Mesendoderm (in vitro differentiated cells): ENCODE results near the gene GNG2.

Experiments used
- DNase-seq: peaks from one replicate; pipeline ENCODE4 v3.0.0; 2013
- H2AK5ac ChIP-seq: 2 replicates; pipeline ENCODE4 v1.6.1; 2013; ENCODE audit warnings: low read length, inconsistent platforms
- H2BK120ac ChIP-seq: 2 replicates; pipeline ENCODE4 v1.6.1; 2013; ENCODE audit warnings: low read depth, mild to moderate bottlenecking, low read length, moderate library complexity, mixed read lengths
- H2BK15ac ChIP-seq: replicated peaks from 2 replicates; pipeline ENCODE4 v1.6.1; 2013; ENCODE audit warnings: low read depth, mild to moderate bottlenecking, moderate library complexity
- H2BK5ac ChIP-seq: 2 replicates; pipeline ENCODE4 v1.6.1; 2013; ENCODE audit warnings: low read length, inconsistent platforms
- H3K18ac ChIP-seq: 2 replicates; pipeline ENCODE4 v1.6.1; 2013; ENCODE audit warnings: mild to moderate bottlenecking, low read length, mixed read lengths
- H3K23ac ChIP-seq: one replicate; pipeline ENCODE4 v1.6.1; 2013; ENCODE audit warnings: low read length
- H3K27ac ChIP-seq: 2 replicates; pipeline ENCODE4 v1.5.1; 2013; ENCODE audit warnings: low read depth, mild to moderate bottlenecking, inconsistent platforms, low read length, moderate library complexity
- H3K27me3 ChIP-seq: 2 replicates; pipeline ENCODE4 v1.6.1; 2013; ENCODE audit warnings: low read length, control low read depth, mild to moderate bottlenecking, inconsistent platforms; ENCODE audit not compliant: insufficient read depth, poor library complexity
- H3K36me3 ChIP-seq: 2 replicates; pipeline ENCODE4 v1.6.1; 2013; ENCODE audit warnings: low read length, inconsistent platforms; ENCODE audit not compliant: control insufficient read depth, insufficient read depth
- H3K4ac ChIP-seq: one replicate; pipeline ENCODE4 v1.6.1; 2013; ENCODE audit warnings: low read depth, mild to moderate bottlenecking, low read length, moderate library complexity
- H3K4me1 ChIP-seq: 2 replicates; pipeline ENCODE4 v1.6.1; 2013; ENCODE audit warnings: low read depth, low read length, inconsistent platforms; ENCODE audit not compliant: control insufficient read depth
- H3K4me2 ChIP-seq: 2 replicates; pipeline ENCODE4 v1.6.1; 2013; ENCODE audit warnings: low read length
- H3K4me3 ChIP-seq: 2 replicates; pipeline ENCODE4 v1.5.1; 2013; ENCODE audit warnings: mild to moderate bottlenecking, low read length
- H3K56ac ChIP-seq: one replicate; pipeline ENCODE4 v1.6.1; 2013; ENCODE audit warnings: low read length
- H3K79me1 ChIP-seq: 2 replicates; pipeline ENCODE4 v1.6.1; 2013; ENCODE audit warnings: low read length, inconsistent platforms
- H3K79me2 ChIP-seq: 2 replicates; pipeline ENCODE4 v1.6.1; 2013; ENCODE audit warnings: mild to moderate bottlenecking, low read length; ENCODE audit not compliant: control insufficient read depth, insufficient read depth
- H3K9ac ChIP-seq: 2 replicates; pipeline ENCODE4 v1.6.1; 2013; ENCODE audit warnings: low read length, inconsistent platforms
- H4K5ac ChIP-seq: one replicate; pipeline ENCODE4 v1.6.1; 2013; ENCODE audit warnings: low read length
- H4K8ac ChIP-seq: one replicate; pipeline ENCODE4 v1.6.1; 2013; ENCODE audit warnings: low read depth, mild to moderate bottlenecking, control low read depth, low read length, moderate library complexity
- WGBS: extraction: QIAGEN DNeasy Blood & Tissue Kit; methylation state at CpG from one replicate; pipeline ENCODE4 v1.1.7; 2013; ENCODE audit warnings: low lambda C conversion rate, missing lambda C conversion rate; ENCODE audit not compliant: insufficient coverage; ENCODE audit errors: extremely low coverage; 5-methylcytosine and 5-hydroxymethylcytosine counted together

GNG2 gene

GRCh38 chr14:51981218-51981854 is 120.9 kb downstream of the GNG2 start:
- Histone ChIP-seq H3K4me2 (no peak overlapping the region), H2BK15ac (no peak overlapping the region), H3K79me1 (no peaks in the 10 kb centered on the region), H3K27ac (no peak overlapping the region), H3K18ac (no peak overlapping the region), H2AK5ac (no peak overlapping the region), H3K79me2 (no peaks in the 10 kb centered on the region), H3K27me3 (no peaks in the 10 kb centered on the region), H3K9ac (no peak overlapping the region), H3K56ac (no peak overlapping the region), H3K36me3 (no peaks in the 10 kb centered on the region), H3K4ac (no peak overlapping the region), H4K8ac (no peak overlapping the region), H3K4me1 (no peaks in the 10 kb centered on the region), H2BK120ac (no peak overlapping the region), H3K23ac (no peak overlapping the region), H3K4me3 (no peak overlapping the region), H4K5ac (no peak overlapping the region), H2BK5ac (no peak overlapping the region)
- no peak for DNase-seq
- no CpG with 5 or more reads among the region's 4 CpGs for WGBS

- Histone ChIP-seq H2BK120ac (no peak overlapping the region), H3K4ac (no peak overlapping the region), H3K56ac (no peak overlapping the region), H3K4me2 (no peak overlapping the region), H4K5ac (no peak overlapping the region), H3K4me3 (no peak overlapping the region), H4K8ac (no peak overlapping the region), H3K9ac (no peak overlapping the region), H3K27ac (no peak overlapping the region), H2BK5ac (no peak overlapping the region), H3K4me1 (no peaks in the 10 kb centered on the region), H3K79me1 (peaks cover 2% of the 10 kb centered on the region), H3K23ac (no peak overlapping the region), H3K36me3 (no peaks in the 10 kb centered on the region), H3K79me2 (peaks cover 13% of the 10 kb centered on the region), H3K27me3 (no peaks in the 10 kb centered on the region), H2BK15ac (no peak overlapping the region), H3K18ac (no peak overlapping the region), H2AK5ac (no peak overlapping the region)
- DNase-seq, result no peak
- WGBS, result no CpG with 5 or more reads among the region's 1 CpG
Measured at GRCh38 chr14:51988221-51988620, 127.8 kb downstream of the GNG2 start.

- peak within 1 kb of the TSS; percentile 97 for H3K56ac ChIP-seq
- H2BK15ac ChIP-seq, result no peak within 1 kb of the TSS
- no peaks in the 10 kb centered on the region for H3K27me3 ChIP-seq
- no peak within 1 kb of the TSS for H3K23ac ChIP-seq
- no peak within 1 kb of the TSS for H2BK120ac ChIP-seq
- H3K27ac ChIP-seq, result peak within 1 kb of the TSS; percentile 62
- peak; percentile 94 for DNase-seq
- peaks cover 2% of the 10 kb centered on the region for H3K79me1 ChIP-seq
- H3K4me1 ChIP-seq, result no peaks in the 10 kb centered on the region
- no CpG with 5 or more reads among the region's 72 CpGs for WGBS
- no peaks in the 10 kb centered on the region for H3K36me3 ChIP-seq
- H3K4me2 ChIP-seq, result peak within 1 kb of the TSS; percentile 86
- peaks cover 13% of the 10 kb centered on the region for H3K79me2 ChIP-seq
- peak within 1 kb of the TSS; percentile 77 for H4K5ac ChIP-seq
- no peak within 1 kb of the TSS for H3K4ac ChIP-seq
- peak within 1 kb of the TSS; percentile 21 for H3K18ac ChIP-seq
- H3K9ac ChIP-seq, result peak within 1 kb of the TSS; percentile 83
- H2BK5ac ChIP-seq, result no peak within 1 kb of the TSS
- no peak within 1 kb of the TSS for H4K8ac ChIP-seq
- H2AK5ac ChIP-seq, result no peak within 1 kb of the TSS
- peak within 1 kb of the TSS; percentile 67 for H3K4me3 ChIP-seq
Measured at GRCh38 chr14:51989293-51990234, 129.2 kb downstream of the GNG2 start, which contains the start of gene RTRAF. RTRAF (plus strand) TSS chr14:51989546; CDS start chr14:51989640, 94 bp downstream.

GRCh38 chr14:51990488-51990887 is 130.1 kb downstream of the GNG2 start:
- Histone ChIP-seq H2AK5ac (no peak overlapping the region), H3K27ac (no peak overlapping the region), H3K18ac (no peak overlapping the region), H3K4ac (no peak overlapping the region), H3K27me3 (no peaks in the 10 kb centered on the region), H3K79me2 (peaks cover 15% of the 10 kb centered on the region), H2BK5ac (no peak overlapping the region), H3K4me2 (peak overlapping the region; percentile 86), H2BK15ac (no peak overlapping the region), H3K56ac (peak overlapping the region; percentile 97), H3K4me1 (no peaks in the 10 kb centered on the region), H4K8ac (no peak overlapping the region), H3K79me1 (peaks cover 4% of the 10 kb centered on the region), H3K9ac (peak overlapping the region; percentile 83), H3K23ac (no peak overlapping the region), H2BK120ac (no peak overlapping the region), H3K4me3 (peak overlapping the region; percentile 67), H3K36me3 (no peaks in the 10 kb centered on the region), H4K5ac (no peak overlapping the region)
- no peak for DNase-seq
- no CpG with 5 or more reads among the region's 3 CpGs for WGBS

GRCh38 chr14:51993285-51993920 is 133.0 kb downstream of the GNG2 start:
- Histone ChIP-seq H3K36me3 (no peaks in the 10 kb centered on the region), H2BK5ac (no peak overlapping the region), H4K5ac (no peak overlapping the region), H3K79me1 (peaks cover 4% of the 10 kb centered on the region), H3K27me3 (no peaks in the 10 kb centered on the region), H3K18ac (no peak overlapping the region), H3K4me1 (no peaks in the 10 kb centered on the region), H2AK5ac (no peak overlapping the region), H3K4me2 (no peak overlapping the region), H3K23ac (no peak overlapping the region), H4K8ac (no peak overlapping the region), H3K27ac (no peak overlapping the region), H2BK120ac (no peak overlapping the region), H3K9ac (no peak overlapping the region), H2BK15ac (no peak overlapping the region), H3K79me2 (peaks cover 15% of the 10 kb centered on the region), H3K56ac (no peak overlapping the region), H3K4ac (no peak overlapping the region), H3K4me3 (no peak overlapping the region)
- no peak for DNase-seq
- 100% methylated on average over 1 of the region's 3 CpGs for WGBS
